ENCODE data around the gene MATN4.
"Not testable (repeated sequence)": the region's sequence is repeated elsewhere in the genome, so short reads cannot be mapped to it uniquely, and the experiment has no call there.

The MATN4 gene

GRCh38 chr20:45308117-45308778 lies at the start of gene MATN4:
Gene MATN4 (minus strand): TSS chr20:45308299. CDS start chr20:45305582, 2,717 bp downstream.
- no peak for DNase-seq

GRCh38 chr20:45355209-45356084 lies 47.3 kb upstream of the MATN4 start:
- no peak for DNase-seq

GRCh38 chr20:45354423-45355208 lies 46.5 kb upstream of the MATN4 start:
- no peak for DNase-seq

- no peak for DNase-seq
Observed at GRCh38 chr20:45353746-45354145, 45.6 kb upstream of the MATN4 start.

- DNase-seq, result no peak
Observed at GRCh38 chr20:45352729-45353128, 44.6 kb upstream of the MATN4 start.

- not testable (repeated sequence) for DNase-seq
Observed at GRCh38 chr20:45350795-45351194, 42.7 kb upstream of the MATN4 start.

- no peak for DNase-seq
Observed at GRCh38 chr20:45350217-45350616, 42.1 kb upstream of the MATN4 start.

GRCh38 chr20:45347936-45348778 lies 40.1 kb upstream of the MATN4 start, which contains the start of gene SDC4:
Gene SDC4 (minus strand): TSS chr20:45348424. CDS start chr20:45348384, 40 bp downstream.
- no peak for DNase-seq

GRCh38 chr20:45347297-45347935 lies 39.3 kb upstream of the MATN4 start:
- DNase-seq, result no peak

- no peak for DNase-seq
Observed at GRCh38 chr20:45346851-45347250, 38.8 kb upstream of the MATN4 start.

GRCh38 chr20:45346291-45346718 lies 38.2 kb upstream of the MATN4 start:
- DNase-seq, result no peak

GRCh38 chr20:45345104-45345936 lies 37.2 kb upstream of the MATN4 start:
- no peak for DNase-seq

GRCh38 chr20:45344168-45344860 lies 36.2 kb upstream of the MATN4 start:
- no peak for DNase-seq

- no peak for DNase-seq
Observed at GRCh38 chr20:45343532-45344167, 35.6 kb upstream of the MATN4 start.

GRCh38 chr20:45342855-45343531 lies 34.9 kb upstream of the MATN4 start:
- no peak for DNase-seq

GRCh38 chr20:45341939-45342854 lies 34.1 kb upstream of the MATN4 start:
- no peak for DNase-seq

GRCh38 chr20:45341579-45341938 lies 33.5 kb upstream of the MATN4 start:
- no peak for DNase-seq

GRCh38 chr20:45340951-45341350 lies 32.9 kb upstream of the MATN4 start:
- DNase-seq, result no peak

Measured in GF-D8 (cell line).